Activated naive CD4-positive, alpha-beta T cell treated with anti-CD3 and anti-CD28 coated beads, Interleukin-2, amount 50 U/mL, for 72 hours (primary cell): ENCODE measurements around the gene DTD2. TPM values are rescaled to one million over a fixed set of nuclear protein-coding genes. Genes with fewer than 3 reads are reported as not detected.

Experiments
- ATAC-seq, 2 donors: fragments of 150-1000 bp; cut with Tn5 transposase; 2 replicates each; pipeline ENCODE4 v1.10.0; 2021; ENCODE audit warnings: mild to moderate bottlenecking in 2 of 2, moderate library complexity in 2 of 2
- DNase-seq, 2 donors: peaks; one replicate each; pipeline ENCODE4 v3.0.0; 2021 to 2022; ENCODE audit warnings: low spot score in 2 of 2
- H3K27ac Mint-ChIP-seq, 2 donors: one replicate each; pipeline ENCODE4 v1.8.0; 2022; ENCODE audit warnings: mild to moderate bottlenecking in 2 of 2, mixed read lengths in 2 of 2
- H3K36me3 Mint-ChIP-seq, 2 donors: one replicate each; pipeline ENCODE4 v1.8.0; 2022; ENCODE audit warnings: mixed read lengths in 2 of 2
- H3K9me3 Mint-ChIP-seq, 2 donors: one replicate each; pipeline ENCODE4 v1.8.0; 2022; ENCODE audit warnings: mixed read lengths in 2 of 2
- total RNA-seq, 2 donors: library from RNA; stranded (reverse); gene quantifications; one replicate each; pipeline ENCODE4 v1.2.3, GENCODE V29; 2022

DTD2 gene
- total RNA-seq, 2 donors from 2014 or later: 8.6 to 22.8 TPM

DNA sequence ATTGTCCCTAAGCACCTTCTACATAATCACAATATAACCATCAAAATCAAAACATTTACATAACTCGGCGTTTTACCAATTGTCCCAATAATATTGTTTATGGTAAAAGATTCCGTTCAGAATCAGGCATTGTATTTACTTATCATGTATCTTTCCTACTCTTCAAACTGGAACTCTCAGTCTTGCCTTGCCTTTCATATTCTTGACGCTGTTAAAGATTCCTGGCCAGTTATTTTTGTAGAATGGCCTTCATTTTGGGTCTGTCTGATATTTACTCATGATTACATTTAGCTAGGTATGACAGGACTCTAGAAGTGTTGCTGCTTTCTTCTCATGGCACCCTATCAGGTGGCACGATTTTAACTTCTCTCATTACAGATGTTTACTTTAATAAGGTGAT, 36.1 kb downstream of the DTD2 start:
- peaks cover 0 to 6% of the 10 kb centered on the region in 2 donors for H3K36me3 Mint-ChIP-seq
- no peak for ATAC-seq
- no peaks in the 10 kb centered on the region for H3K9me3 Mint-ChIP-seq
- H3K27ac Mint-ChIP-seq: peak overlapping the region; percentile 73 to 93
- DNase-seq: no peak

DNA sequence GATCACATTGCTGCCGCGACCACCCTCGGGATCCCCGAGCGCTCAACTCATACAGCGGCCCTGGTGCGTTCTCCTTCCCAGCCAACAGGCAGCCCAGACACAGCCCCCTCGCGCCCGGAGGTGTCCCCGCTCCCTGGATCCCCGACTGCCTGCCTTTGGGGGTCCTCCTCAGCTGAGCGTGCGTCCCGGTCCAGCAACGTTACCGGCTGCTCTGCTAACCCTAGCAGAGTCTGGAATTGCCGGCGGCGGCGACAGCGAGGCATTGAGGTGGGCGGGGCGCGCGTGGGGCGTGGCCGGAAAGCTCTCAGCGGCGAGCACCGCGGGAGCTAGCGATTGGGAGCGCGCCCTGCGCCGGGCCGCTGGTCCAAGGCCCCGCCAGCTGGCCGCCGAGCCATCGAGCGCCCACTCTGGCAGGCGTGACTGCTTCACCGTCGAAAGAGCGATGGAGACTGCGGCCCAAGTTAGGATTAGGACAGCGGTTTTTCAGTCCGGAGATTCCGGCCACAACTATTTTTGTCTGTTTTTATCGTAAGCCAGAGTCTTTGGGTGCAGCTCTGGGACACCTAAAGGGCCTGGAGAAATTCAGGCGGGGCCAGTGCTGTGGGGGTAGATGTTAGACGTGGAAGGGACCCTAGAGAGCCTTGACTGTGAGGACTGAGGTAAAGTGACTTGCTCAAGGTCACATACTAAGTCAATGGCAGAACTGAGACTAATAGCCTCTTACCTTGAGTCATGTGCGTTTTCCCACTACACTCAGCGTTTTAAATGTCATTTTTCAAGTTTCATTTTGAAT, 36.8 kb downstream of the DTD2 start, which contains the start of gene HEATR5A:
Gene HEATR5A, minus strand, starts transcription at position 232 of the 793 bp plus-strand sequence. CDS start 17,575 bp downstream, outside the sequence.
- ATAC-seq (peak; percentile 90 to 91), DNase-seq (peak; percentile 87 to 93)
- H3K9me3 Mint-ChIP-seq: no peaks in the 10 kb centered on the region
- peaks cover 0 to 6% of the 10 kb centered on the region in 2 donors for H3K36me3 Mint-ChIP-seq
- H3K27ac Mint-ChIP-seq: peak within 1 kb of the TSS; percentile 91 to 93

DNA sequence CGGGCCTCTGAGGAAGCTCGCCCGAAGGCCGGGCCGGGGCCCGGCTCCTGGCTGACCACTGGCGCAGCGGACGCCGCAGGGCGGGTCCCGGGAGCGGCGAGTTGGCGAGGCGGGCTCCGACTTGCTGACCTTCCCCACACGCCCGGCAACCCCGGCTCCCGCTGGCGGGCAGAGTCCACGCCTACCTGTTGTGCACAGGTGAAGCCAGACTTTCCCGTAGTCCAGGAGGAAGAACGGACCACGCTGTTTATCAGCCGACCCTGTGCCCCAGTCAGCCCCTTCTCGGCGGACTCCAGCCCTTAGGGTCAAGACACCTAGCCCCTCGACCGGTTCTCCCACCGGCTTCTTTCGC, 37.4 kb downstream of the DTD2 start:
- Mint-ChIP-seq H3K27ac (peak overlapping the region in 1 of 2 donors; percentile 93), H3K36me3 (peaks cover 0 to 6% of the 10 kb centered on the region in 2 donors), H3K9me3 (no peaks in the 10 kb centered on the region)
- ATAC-seq (peak; percentile 10 to 28), DNase-seq (no peak)

DNA sequence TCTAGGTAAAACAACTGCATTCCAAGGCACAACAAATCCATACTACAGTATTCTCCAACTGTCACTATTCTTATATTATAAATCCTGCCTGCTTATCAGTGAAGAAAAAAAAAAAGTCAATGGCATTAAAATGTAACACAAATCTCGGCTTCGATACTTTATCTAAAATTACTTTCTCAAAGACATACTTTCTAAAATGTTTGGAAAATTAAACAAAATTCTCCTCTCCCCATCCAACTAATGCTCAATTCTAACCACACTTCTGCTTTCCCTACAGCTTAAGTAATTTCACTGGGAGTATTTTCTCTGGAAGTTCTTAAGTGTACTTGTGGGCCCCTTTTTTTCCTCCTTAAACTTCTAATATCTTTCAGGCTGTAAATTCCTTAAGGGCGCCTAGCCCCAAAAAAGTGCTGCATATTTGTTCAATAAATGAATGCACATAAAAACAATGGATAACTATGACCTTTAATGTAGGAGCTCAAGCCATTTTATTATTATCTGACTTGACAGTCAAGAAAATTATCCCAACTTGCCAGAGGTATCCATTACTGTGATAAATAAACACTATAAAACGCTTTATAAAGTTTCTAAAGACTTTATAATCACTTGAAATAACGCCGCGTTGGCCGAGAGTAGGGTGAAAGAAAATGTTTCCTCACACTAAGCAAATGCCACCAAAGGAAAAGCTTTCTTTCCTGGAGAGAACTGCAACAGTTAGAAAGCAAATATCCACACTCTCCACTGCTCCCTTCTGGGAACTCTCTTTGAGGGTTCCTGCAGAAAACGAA, 37.9 kb downstream of the DTD2 start:
- Mint-ChIP-seq H3K36me3 (peaks cover 0 to 6% of the 10 kb centered on the region in 2 donors), H3K27ac (peak overlapping the region in 1 of 2 donors; percentile 93), H3K9me3 (no peaks in the 10 kb centered on the region)
- no peak for ATAC-seq
- DNase-seq: no peak

DNA sequence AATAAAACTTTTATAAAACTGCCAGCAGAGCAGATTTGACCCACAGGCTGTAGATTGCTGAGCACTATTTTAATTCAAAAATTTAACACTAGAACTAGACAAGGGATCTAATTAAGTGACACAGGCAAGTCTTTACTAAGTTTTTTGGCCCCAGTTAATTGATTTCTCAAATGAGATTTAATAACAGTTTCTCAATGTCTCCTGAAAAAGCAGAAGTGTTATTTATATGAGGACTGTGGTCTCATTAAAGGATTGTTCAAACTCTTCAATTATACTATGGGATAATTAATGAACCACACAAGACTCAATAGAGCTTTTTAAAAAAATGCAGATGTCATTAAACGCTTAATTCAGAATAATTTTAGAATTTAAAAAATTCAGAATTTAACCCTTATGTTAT, 38.9 kb downstream of the DTD2 start:
- peaks cover 0 to 6% of the 10 kb centered on the region in 2 donors for H3K36me3 Mint-ChIP-seq
- ATAC-seq (no peak), DNase-seq (no peak)
- no peaks in the 10 kb centered on the region for H3K9me3 Mint-ChIP-seq
- no peak overlapping the region for H3K27ac Mint-ChIP-seq

DNA sequence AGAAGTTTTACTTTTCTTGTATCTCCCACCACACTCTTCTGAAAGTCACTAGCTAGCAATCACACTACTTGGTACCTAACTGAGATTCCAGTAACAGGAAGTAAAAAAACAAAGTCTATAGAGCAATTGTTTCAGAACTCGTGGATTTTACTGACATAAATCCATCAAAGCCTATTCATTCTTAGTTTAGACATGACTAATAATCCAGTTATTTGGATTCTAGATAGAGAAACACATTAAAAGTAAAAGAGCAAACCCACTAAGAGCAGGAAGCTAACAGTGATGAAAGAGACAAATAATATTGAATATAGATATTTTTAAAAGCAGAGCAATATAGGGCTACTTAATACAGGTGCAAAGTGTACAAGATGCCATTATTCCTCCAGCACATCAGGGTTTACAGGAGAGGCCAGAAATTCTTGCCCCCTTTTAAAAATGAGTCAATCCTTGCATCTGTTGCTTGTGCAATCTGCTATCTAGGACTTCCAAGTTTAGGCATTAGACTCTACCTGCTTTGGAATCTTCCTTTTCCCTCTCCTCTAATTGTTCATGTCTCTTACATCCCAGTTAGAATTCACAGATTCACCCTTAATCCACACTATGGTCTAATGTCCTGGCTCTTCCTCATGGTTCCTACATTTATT, 43.0 kb downstream of the DTD2 start:
- DNase-seq (no peak), ATAC-seq (peak in 1 of 2 donors; percentile 75)
- Mint-ChIP-seq H3K36me3 (no peaks in the 10 kb centered on the region), H3K27ac (no peak overlapping the region), H3K9me3 (no peaks in the 10 kb centered on the region)

DNA sequence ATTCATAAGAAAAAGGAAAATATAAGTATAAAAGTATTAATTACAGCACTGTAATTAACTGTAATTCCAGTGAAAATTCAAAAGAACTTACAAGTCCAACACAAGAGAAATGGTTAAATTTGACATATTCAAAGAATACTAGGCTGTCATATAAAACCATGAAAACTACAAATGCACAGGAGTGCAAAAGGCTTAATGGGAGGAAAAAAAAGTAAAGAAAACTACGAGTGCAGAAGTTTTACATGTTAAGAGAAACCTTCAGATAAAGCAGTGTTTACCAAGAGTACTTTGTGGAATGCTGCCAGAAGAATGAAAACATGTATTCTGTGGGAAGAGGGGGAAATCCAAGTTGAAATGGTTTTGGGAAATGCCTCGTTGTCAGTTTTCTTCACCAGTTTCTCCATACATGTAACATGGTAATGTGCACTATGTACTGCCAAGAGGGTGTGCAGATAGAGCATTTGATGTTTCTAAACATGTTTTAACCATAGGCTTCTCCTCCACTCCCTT, 46.0 kb downstream of the DTD2 start:
- Mint-ChIP-seq H3K36me3 (no peaks in the 10 kb centered on the region), H3K9me3 (no peaks in the 10 kb centered on the region), H3K27ac (no peak overlapping the region)
- ATAC-seq (no peak), DNase-seq (no peak)

DNA sequence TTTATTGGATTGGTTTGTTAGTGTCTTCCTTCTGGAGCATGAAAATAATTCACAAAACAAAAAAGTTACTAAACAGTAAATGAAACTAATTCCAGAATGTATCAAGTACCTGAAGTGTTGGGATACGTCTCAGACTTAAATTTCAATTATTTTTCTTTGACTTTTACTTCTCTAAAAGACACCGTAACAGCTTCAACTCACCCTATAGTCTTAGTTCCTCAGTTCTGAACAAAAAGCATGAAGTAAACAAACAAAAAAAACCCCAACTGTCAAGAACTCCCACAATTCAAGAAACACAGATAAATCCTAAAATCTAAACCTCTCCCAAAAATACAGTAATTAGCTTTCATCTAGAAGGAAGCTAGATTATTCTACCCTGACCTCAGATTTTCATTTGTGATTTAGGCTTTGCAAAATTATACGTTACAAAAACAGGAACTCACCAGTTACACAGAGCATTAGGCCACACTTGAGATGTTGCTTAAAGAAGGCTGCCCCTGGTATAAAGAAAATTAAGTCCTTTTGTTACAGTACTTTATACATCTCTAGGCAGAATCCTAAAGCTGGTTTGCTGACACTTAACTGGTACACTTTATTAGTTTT, 47.2 kb downstream of the DTD2 start:
- H3K9me3 Mint-ChIP-seq: no peaks in the 10 kb centered on the region
- no peak overlapping the region for H3K27ac Mint-ChIP-seq
- ATAC-seq: no peak
- no peak for DNase-seq
- H3K36me3 Mint-ChIP-seq: no peaks in the 10 kb centered on the region

DNA sequence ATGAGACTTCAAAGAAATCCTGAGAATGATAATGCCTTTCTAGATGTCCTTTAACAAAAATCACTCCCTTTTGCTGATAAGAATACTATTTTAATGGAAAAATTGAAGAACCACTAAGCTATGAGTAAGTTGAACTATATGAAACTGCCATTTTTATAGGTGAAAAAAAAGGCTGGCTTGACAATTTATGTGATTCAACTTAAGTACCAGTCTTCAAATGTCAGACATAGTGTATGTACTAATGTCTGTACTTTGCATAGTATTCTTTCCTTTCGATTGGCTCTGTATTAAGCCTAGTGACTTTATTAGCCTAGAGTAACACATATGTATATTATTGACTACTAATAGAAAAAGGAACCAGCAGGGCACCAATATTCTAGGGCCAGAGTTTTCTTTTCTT, 48.9 kb downstream of the DTD2 start:
- ATAC-seq (peak; percentile 26 to 30), DNase-seq (no peak)
- H3K27ac Mint-ChIP-seq: no peak overlapping the region
- no peaks in the 10 kb centered on the region for H3K9me3 Mint-ChIP-seq
- no peaks in the 10 kb centered on the region for H3K36me3 Mint-ChIP-seq

DNA sequence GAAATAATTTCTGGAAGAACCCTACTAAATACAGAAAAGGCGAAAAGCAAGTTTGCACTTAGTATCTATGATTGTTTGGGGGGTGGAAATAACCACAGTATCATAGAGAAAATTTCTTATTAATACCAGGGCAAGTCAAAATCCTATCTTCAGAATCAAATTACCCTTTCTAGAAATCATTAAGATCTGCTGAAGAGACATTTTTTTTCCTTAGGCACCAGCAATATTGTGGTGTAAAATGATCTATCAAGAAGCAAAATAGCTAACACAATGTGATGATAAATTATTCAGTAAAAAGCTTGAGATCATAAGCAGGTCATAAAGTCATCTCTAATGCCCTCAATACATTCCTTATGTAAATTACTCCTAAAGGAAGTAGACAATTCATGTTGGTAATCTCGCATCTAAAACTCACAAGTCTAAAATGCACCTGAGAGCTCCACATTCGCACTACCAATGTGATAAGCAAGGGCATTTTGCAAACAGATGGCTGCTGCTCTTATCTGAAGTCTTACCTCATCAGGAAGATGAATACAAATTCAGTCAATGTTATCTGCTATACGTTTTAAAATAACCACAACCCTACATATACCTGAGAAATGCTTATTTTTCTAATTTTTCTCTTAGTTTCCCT, 51.6 kb downstream of the DTD2 start:
- DNase-seq (no peak), ATAC-seq (no peak)
- no peaks in the 10 kb centered on the region for H3K9me3 Mint-ChIP-seq
- no peak overlapping the region for H3K27ac Mint-ChIP-seq
- H3K36me3 Mint-ChIP-seq: no peaks in the 10 kb centered on the region

DNA sequence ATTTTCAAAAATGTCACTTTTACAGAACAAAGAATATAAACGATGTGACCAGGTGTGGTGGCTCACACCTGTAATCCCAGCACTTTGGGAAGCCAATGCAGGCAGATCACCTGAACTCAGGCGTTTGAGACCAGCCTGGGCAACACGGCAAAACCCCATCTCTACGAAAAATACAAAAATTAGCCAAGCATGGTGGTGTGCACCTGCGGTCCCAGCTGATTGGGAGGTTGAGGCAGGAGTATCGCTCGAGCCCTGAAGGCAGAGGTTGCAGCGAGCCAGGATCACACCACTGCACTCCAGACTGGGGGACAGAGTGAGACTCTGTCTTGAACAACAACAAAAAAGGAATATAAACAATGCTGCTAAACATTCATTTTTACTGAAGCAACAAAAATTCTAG, 52.2 kb downstream of the DTD2 start:
- Mint-ChIP-seq H3K36me3 (no peaks in the 10 kb centered on the region), H3K27ac (no peak overlapping the region), H3K9me3 (no peaks in the 10 kb centered on the region)
- DNase-seq (no peak), ATAC-seq (no peak)

DNA sequence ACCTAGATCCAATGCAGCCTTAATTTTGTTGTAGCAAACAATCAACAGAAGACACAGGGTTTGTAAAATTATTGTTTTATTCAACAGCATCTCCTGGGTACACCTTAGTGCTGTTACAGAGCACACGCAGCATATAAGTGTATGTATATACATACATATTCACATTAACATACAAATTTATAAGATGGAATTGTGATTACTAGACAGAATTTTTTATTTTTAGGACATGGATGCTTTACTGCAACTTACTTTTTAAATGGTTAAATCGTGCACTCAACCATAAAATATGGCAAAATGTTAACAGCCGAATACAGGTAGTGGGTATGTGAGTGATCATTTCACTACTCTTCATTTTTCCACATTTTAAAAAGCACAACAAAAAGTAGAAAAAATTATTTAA, 53.6 kb downstream of the DTD2 start:
- ATAC-seq: no peak
- Mint-ChIP-seq H3K36me3 (no peaks in the 10 kb centered on the region), H3K9me3 (no peaks in the 10 kb centered on the region), H3K27ac (no peak overlapping the region)
- no peak for DNase-seq

DNA sequence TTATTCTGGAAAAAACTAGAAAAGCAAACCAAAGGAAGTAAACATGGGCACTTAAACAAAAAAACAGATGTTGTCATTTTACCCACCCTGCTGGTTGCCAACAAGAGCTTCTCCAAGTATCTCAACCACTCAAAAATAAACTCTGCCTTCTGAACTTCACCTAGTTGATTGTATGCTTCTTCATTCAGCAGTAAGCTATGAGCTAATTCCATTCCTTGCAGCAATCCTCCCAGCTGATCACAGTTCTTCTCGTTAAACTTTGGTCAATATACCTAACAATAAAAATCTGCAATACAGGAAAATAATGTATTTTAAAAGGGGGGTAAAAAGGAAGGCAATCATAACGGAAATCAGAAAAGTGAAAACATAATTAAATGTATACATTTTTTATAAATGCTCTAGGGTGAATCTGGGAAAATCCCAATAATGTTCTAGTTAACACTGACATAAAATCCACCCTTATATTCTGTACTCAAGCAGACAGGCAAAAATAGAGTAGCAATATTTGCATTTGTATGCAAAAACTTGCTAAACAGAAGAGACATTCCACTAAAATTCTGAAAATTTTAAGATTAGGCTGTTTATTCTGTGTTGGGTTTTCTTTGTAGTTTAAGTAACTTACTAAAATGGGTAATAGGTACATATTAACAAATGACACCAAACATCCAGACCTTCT, 54.4 kb downstream of the DTD2 start:
- no peak for DNase-seq
- Mint-ChIP-seq H3K27ac (no peak overlapping the region), H3K9me3 (no peaks in the 10 kb centered on the region), H3K36me3 (no peaks in the 10 kb centered on the region)
- no peak for ATAC-seq

DNA sequence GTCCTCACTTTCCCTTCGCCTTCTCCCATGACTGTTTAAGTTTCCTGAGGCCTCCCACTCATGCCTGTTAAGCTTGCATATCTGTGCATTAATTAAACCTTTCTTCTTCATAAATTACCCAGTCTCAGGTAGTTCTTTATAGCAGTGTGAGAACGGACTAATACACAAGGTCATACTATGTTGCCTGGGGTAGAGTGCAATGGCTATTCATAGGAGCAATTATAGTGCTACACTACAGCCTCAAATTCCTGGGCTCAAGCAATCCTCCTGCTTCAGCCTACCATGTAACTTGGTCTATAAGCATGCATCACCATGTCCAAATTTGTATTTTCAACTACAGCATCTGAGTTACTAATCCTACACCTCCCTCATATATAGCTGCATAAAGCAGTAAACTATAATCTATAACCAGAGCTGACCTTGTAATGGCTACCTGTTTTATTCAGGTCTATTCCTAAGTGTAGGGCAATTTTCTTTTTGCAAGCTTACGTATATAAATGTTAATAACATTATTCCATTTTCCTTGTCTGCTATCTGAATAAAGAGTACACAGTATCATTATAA, 55.9 kb downstream of the DTD2 start:
- H3K36me3 Mint-ChIP-seq: no peaks in the 10 kb centered on the region
- ATAC-seq: no peak
- DNase-seq: no peak
- H3K27ac Mint-ChIP-seq: no peak overlapping the region
- no peaks in the 10 kb centered on the region for H3K9me3 Mint-ChIP-seq

DNA sequence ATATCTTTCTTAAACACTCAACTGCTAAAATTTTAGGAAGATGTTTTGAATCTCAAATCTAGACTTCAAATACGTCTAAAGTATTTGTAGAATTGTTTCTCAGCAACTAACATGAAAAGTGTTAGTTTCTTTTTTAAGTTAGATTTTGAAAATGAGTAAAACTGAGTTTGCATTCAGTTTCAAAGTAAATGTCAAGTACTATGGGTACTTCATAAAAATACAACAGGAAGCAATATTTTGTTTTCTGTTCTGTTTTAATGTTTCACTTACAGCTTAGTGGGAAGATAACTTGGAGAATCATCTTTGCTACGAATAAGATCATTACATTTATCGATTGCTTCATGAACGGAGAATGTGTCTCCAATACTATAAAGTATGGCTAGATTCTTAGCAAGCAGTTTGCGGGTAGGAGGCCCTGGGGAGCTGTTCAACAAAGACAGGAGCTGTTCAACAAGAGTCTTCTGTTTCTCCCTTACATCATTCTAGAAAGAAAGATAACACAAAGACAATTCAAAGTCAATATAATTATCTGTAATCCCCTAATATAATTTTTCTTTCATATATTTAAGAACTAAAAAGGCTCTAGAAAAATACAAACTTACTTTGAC, 57.2 kb downstream of the DTD2 start:
- H3K27ac Mint-ChIP-seq: peak overlapping the region in 1 of 2 donors; percentile 6
- ATAC-seq: peak in 1 of 2 donors; percentile 76
- H3K9me3 Mint-ChIP-seq: no peaks in the 10 kb centered on the region
- no peak for DNase-seq
- no peaks in the 10 kb centered on the region for H3K36me3 Mint-ChIP-seq
